HCT116 (cell line): ENCODE data around the gene PAM16.

Experiments used
- EGR1 ChIP-seq: IDR thresholded peaks from 2 replicates; pipeline ENCODE4 v1.6.1; 2012; ENCODE audit warnings: low read depth
- ELF1 ChIP-seq: IDR thresholded peaks from 2 replicates; pipeline ENCODE4 v1.6.1; 2012; ENCODE audit warnings: low read depth, borderline replicate concordance
- EZH2 ChIP-seq: fragments of 200-600 bp; sonication (generic); IDR thresholded peaks from 2 replicates; pipeline ENCODE4 v1.6.1; 2017; ENCODE audit warnings: antibody characterized with exemption, mixed run types
- EZH2phosphoT487 ChIP-seq: fragments of 200-600 bp; IDR thresholded peaks from 2 replicates; pipeline ENCODE4 v1.6.1; 2018; ENCODE audit warnings: antibody characterized with exemption, borderline replicate concordance
- JUND ChIP-seq: IDR thresholded peaks from 2 replicates; pipeline ENCODE4 v1.6.1; 2012
- POLR2A ChIP-seq: IDR thresholded peaks from 2 replicates; pipeline ENCODE4 v1.7.0; 2011; ENCODE audit warnings: borderline replicate concordance; ENCODE audit not compliant: insufficient read depth, insufficient read length; ENCODE audit errors: extremely low read depth
- SIN3A ChIP-seq: IDR thresholded peaks from 2 replicates; pipeline ENCODE4 v1.6.1; 2012; ENCODE audit warnings: low read depth
- SRF ChIP-seq: IDR thresholded peaks from 2 replicates; pipeline ENCODE4 v1.6.1; 2012; ENCODE audit warnings: low read depth
- YY1 ChIP-seq: IDR thresholded peaks from 2 replicates; pipeline ENCODE4 v1.6.1; 2011; ENCODE audit warnings: low read length, low read depth, moderate library complexity, mild to moderate bottlenecking; ENCODE audit not compliant: insufficient replicate concordance; ENCODE audit errors: extremely low read depth
- ZNF274 ChIP-seq: fragments of 200-500 bp; sonication (Bioruptor generic); IDR thresholded peaks from 2 replicates; pipeline ENCODE4 v1.6.1; 2014; ENCODE audit warnings: mild to moderate bottlenecking, low read depth, low read length, inconsistent platforms
- TF ChIP-seq, protein P1 (sequence below), 3 experiments: fragments of 200-600 bp in 1 of 3; sonication (generic) in 1 of 3; IDR thresholded peaks in 2 of 3; conservative IDR thresholded peaks in 1 of 3; 2 replicates each; pipeline ENCODE4 v1.5.1; 2012 to 2017; ENCODE audit warnings: low read depth in 2 of 3, low read length in 2 of 3, antibody characterized with exemption in 1 of 3, borderline replicate concordance in 1 of 3, control low read depth in 1 of 3, mild to moderate bottlenecking in 1 of 3, mixed read lengths in 1 of 3, mixed run types in 1 of 3, moderate library complexity in 1 of 3; ENCODE audit not compliant: insufficient read depth in 1 of 3
- TF ChIP-seq, protein P2 (sequence below): IDR thresholded peaks from 2 replicates; pipeline ENCODE4 v1.6.1; 2012; ENCODE audit warnings: low read depth
- TF ChIP-seq, protein P3 (sequence below): IDR thresholded peaks from 2 replicates; pipeline ENCODE4 v1.6.1; 2012

DNA sequence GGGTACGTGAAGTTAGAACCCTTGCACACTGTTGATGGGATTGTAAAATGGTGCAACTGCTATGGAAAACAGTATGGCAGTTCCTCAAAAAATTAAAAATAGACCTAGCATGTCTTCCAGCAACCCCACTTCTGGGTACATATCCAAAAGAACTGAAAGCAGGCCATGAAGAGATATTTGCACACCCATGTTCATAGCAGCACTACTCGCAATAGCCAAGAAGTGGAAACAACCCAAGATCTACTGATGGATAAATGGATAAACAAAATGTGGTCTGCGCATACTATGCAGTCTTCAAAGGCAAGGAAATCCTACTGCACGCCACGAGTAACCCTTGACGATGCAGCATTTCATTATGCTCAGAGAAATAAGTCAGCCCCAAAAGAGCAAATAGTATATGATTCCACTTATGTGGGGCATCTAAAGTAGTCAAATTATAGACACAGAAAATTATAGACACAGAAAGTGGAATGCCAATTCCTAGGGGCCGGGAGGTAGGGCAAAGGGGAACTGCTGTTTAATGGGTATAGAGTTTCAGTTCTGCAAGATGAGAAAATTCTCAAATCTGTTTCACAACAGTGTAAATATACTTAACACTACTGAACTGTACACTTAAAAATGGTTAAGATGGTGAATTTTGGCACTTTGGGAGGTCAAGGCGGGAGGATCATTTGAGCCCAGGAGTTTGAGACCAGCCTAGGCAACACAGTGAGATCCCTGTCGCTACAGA, 48.0 kb upstream of the PAM16 start:
- TF ChIP-seq, protein P1, sequence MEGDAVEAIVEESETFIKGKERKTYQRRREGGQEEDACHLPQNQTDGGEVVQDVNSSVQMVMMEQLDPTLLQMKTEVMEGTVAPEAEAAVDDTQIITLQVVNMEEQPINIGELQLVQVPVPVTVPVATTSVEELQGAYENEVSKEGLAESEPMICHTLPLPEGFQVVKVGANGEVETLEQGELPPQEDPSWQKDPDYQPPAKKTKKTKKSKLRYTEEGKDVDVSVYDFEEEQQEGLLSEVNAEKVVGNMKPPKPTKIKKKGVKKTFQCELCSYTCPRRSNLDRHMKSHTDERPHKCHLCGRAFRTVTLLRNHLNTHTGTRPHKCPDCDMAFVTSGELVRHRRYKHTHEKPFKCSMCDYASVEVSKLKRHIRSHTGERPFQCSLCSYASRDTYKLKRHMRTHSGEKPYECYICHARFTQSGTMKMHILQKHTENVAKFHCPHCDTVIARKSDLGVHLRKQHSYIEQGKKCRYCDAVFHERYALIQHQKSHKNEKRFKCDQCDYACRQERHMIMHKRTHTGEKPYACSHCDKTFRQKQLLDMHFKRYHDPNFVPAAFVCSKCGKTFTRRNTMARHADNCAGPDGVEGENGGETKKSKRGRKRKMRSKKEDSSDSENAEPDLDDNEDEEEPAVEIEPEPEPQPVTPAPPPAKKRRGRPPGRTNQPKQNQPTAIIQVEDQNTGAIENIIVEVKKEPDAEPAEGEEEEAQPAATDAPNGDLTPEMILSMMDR (IDR thresholded peaks at IDR 0.05 in 2 of 3, conservative IDR thresholded peaks at IDR 0.05 in 1 of 3; ENCODE audit: borderline replicate concordance in 1 of 3, insufficient read depth in 1 of 3, low read depth in 2 of 3, low read length in 2 of 3): no peak
- TF ChIP-seq EGR1 (no peak), POLR2A (no peak), SIN3A (no peak), YY1 (no peak), JUND (no peak), ELF1 (no peak), EZH2phosphoT487 (no peak), EZH2 (no peak), ZNF274 (no peak), SRF (no peak)
- TF ChIP-seq, protein P2, sequence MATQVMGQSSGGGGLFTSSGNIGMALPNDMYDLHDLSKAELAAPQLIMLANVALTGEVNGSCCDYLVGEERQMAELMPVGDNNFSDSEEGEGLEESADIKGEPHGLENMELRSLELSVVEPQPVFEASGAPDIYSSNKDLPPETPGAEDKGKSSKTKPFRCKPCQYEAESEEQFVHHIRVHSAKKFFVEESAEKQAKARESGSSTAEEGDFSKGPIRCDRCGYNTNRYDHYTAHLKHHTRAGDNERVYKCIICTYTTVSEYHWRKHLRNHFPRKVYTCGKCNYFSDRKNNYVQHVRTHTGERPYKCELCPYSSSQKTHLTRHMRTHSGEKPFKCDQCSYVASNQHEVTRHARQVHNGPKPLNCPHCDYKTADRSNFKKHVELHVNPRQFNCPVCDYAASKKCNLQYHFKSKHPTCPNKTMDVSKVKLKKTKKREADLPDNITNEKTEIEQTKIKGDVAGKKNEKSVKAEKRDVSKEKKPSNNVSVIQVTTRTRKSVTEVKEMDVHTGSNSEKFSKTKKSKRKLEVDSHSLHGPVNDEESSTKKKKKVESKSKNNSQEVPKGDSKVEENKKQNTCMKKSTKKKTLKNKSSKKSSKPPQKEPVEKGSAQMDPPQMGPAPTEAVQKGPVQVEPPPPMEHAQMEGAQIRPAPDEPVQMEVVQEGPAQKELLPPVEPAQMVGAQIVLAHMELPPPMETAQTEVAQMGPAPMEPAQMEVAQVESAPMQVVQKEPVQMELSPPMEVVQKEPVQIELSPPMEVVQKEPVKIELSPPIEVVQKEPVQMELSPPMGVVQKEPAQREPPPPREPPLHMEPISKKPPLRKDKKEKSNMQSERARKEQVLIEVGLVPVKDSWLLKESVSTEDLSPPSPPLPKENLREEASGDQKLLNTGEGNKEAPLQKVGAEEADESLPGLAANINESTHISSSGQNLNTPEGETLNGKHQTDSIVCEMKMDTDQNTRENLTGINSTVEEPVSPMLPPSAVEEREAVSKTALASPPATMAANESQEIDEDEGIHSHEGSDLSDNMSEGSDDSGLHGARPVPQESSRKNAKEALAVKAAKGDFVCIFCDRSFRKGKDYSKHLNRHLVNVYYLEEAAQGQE: no peak
- TF ChIP-seq, protein P3, sequence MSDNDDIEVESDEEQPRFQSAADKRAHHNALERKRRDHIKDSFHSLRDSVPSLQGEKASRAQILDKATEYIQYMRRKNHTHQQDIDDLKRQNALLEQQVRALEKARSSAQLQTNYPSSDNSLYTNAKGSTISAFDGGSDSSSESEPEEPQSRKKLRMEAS: no peak
